Type B pancreatic cell (in vitro differentiated cells): ENCODE data around the gene UGCG. TPM values are rescaled to one million over a fixed set of nuclear protein-coding genes. Genes with fewer than 3 reads are reported as not detected.

Experiments used
- DNase-seq: peaks from one replicate; pipeline ENCODE4 v3.0.0; 2021; ENCODE audit warnings: mixed read lengths; ENCODE audit not compliant: unreplicated experiment; ENCODE audit errors: extremely low spot score
- H3K27ac Mint-ChIP-seq: 2 replicates; pipeline ENCODE4 v1.8.0; 2021; ENCODE audit warnings: mild to moderate bottlenecking, mixed read lengths
- H3K27me3 Mint-ChIP-seq: 2 replicates; pipeline ENCODE4 v1.8.0; 2021; ENCODE audit warnings: mixed read lengths
- H3K36me3 Mint-ChIP-seq: 2 replicates; pipeline ENCODE4 v1.8.0; 2021; ENCODE audit warnings: mixed read lengths
- H3K4me1 Mint-ChIP-seq: one replicate; pipeline ENCODE4 v1.8.0; 2021; ENCODE audit warnings: mixed read lengths; ENCODE audit not compliant: unreplicated experiment
- H3K4me3 Mint-ChIP-seq: 2 replicates; pipeline ENCODE4 v1.8.0; 2021; ENCODE audit warnings: mild to moderate bottlenecking, mixed read lengths
- H3K9me3 Mint-ChIP-seq: 2 replicates; pipeline ENCODE4 v1.8.0; 2021; ENCODE audit warnings: mixed read lengths
- total RNA-seq: library from RNA; stranded (reverse); gene quantifications from 2 replicates; pipeline ENCODE4 v1.2.1, GENCODE V29; 2021; ENCODE audit warnings: low replicate concordance
- TF ChIP-seq, protein P1 (sequence below): fragments of 200-600 bp; sonication (generic); conservative IDR thresholded peaks from 2 replicates; pipeline ENCODE4 v1.5.0; 2021; ENCODE audit warnings: antibody characterized with exemption, mild to moderate bottlenecking

Gene UGCG
- total RNA-seq, 1 donor from 2014 or later = 28.3 TPM

DNA sequence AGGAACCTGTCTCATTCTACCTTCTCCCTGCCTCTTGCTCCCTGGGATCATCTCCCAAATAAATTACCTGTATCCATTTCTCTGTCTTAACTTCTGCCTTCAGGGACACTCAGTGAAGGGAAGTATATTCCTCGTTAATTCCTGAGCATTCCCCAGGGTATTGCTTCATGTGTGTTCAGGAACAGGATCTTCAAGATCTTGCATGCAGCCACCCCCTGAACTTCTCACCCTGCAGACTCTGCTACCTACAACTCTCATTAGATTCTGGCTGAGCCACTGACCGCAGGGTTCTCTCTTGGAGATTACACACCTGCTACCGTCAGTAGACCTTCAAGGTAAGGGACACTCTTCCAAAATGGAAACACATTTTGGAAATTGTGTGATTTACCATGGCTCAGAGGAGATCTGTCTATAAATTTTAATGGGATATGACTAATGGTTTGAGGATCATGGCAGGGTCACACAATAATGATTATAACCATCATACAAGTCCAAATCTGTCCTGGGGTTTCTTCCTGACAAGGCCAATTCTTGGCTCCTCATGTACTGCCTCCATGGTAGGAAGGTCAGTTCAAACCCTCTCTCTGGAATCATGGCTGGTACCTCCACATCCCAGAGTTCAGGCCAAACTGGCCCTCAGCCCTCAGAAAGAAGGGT, 38.9 kb upstream of the UGCG start:
- no peak for DNase-seq
- TF ChIP-seq, protein P1, sequence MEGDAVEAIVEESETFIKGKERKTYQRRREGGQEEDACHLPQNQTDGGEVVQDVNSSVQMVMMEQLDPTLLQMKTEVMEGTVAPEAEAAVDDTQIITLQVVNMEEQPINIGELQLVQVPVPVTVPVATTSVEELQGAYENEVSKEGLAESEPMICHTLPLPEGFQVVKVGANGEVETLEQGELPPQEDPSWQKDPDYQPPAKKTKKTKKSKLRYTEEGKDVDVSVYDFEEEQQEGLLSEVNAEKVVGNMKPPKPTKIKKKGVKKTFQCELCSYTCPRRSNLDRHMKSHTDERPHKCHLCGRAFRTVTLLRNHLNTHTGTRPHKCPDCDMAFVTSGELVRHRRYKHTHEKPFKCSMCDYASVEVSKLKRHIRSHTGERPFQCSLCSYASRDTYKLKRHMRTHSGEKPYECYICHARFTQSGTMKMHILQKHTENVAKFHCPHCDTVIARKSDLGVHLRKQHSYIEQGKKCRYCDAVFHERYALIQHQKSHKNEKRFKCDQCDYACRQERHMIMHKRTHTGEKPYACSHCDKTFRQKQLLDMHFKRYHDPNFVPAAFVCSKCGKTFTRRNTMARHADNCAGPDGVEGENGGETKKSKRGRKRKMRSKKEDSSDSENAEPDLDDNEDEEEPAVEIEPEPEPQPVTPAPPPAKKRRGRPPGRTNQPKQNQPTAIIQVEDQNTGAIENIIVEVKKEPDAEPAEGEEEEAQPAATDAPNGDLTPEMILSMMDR = no peak
- peaks cover 3% of the 10 kb centered on the region for H3K36me3 Mint-ChIP-seq
- peak overlapping the region; percentile 49 for H3K4me3 Mint-ChIP-seq
- no peaks in the 10 kb centered on the region for H3K27me3 Mint-ChIP-seq
- H3K4me1 Mint-ChIP-seq = no peaks in the 10 kb centered on the region
- peaks cover 4% of the 10 kb centered on the region for H3K9me3 Mint-ChIP-seq
- H3K27ac Mint-ChIP-seq = peak overlapping the region; percentile 33

- TF ChIP-seq, protein P1 = no peak
- Mint-ChIP-seq H3K4me1 (no peaks in the 10 kb centered on the region), H3K4me3 (no peak overlapping the region), H3K36me3 (peaks cover 3% of the 10 kb centered on the region), H3K27me3 (no peaks in the 10 kb centered on the region), H3K9me3 (peaks cover 4% of the 10 kb centered on the region), H3K27ac (no peak overlapping the region)
- DNase-seq = no peak
These were observed 36.2 kb upstream of the UGCG start for GRCh38 chr9:111860443-111860842.

- peaks cover 4% of the 10 kb centered on the region for H3K9me3 Mint-ChIP-seq
- TF ChIP-seq, protein P1 = no peak
- no peak overlapping the region for H3K4me3 Mint-ChIP-seq
- no peaks in the 10 kb centered on the region for H3K4me1 Mint-ChIP-seq
- no peak overlapping the region for H3K27ac Mint-ChIP-seq
- DNase-seq = no peak
- no peaks in the 10 kb centered on the region for H3K27me3 Mint-ChIP-seq
- no peaks in the 10 kb centered on the region for H3K36me3 Mint-ChIP-seq
These were observed 33.0 kb upstream of the UGCG start for GRCh38 chr9:111863636-111864035.

DNA sequence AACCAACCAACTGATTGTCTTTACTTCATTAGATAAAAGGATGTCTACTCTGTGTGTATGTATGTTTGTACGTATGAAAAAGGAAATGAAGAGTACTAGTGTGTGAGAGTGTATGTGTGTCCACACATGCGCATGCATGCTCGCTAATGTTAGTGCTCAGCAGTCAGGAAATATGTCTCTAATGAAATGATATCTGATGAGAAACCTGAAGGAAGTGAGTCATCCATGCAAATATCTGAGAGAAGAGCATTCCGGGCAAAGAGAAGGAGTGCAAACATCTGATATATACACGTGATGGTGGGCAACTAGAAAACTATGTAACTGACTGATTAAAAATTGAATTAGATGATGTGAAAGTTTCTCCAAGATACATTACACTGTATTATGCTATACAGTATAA, 29.6 kb upstream of the UGCG start:
- peaks cover under 1% of the 10 kb centered on the region for H3K4me1 Mint-ChIP-seq
- TF ChIP-seq, protein P1 = no peak
- DNase-seq = no peak
- no peaks in the 10 kb centered on the region for H3K36me3 Mint-ChIP-seq
- H3K27ac Mint-ChIP-seq = no peak overlapping the region
- H3K4me3 Mint-ChIP-seq = no peak overlapping the region
- H3K27me3 Mint-ChIP-seq = no peaks in the 10 kb centered on the region
- H3K9me3 Mint-ChIP-seq = peaks cover 4% of the 10 kb centered on the region

GRCh38 chr9:111868475-111868874, 28.1 kb upstream of the UGCG start:
- DNase-seq = no peak
- Mint-ChIP-seq H3K36me3 (no peaks in the 10 kb centered on the region), H3K27me3 (no peaks in the 10 kb centered on the region), H3K4me3 (no peak overlapping the region), H3K27ac (no peak overlapping the region), H3K4me1 (peaks cover 3% of the 10 kb centered on the region), H3K9me3 (peaks cover 4% of the 10 kb centered on the region)
- TF ChIP-seq, protein P1 = no peak
